HEK293 (cell line): ENCODE results near the gene WDR6.

Experiments
- ZBTB8A ChIP-seq: fragments of 450-650 bp; formaldehyde crosslinking; IDR thresholded peaks from 2 replicates; pipeline ENCODE4 v1.5.1; 2016; ENCODE audit warnings: missing biosample characterization, missing genetic modification characterization
- ZFP37 ChIP-seq: fragments of 450-650 bp; formaldehyde crosslinking; IDR thresholded peaks from 2 replicates; pipeline ENCODE4 v1.5.1; 2016; ENCODE audit warnings: missing biosample characterization, missing genetic modification characterization
- ZNF404 ChIP-seq: fragments of 450-650 bp; formaldehyde crosslinking; IDR thresholded peaks from 2 replicates; pipeline ENCODE4 v1.5.1; 2017; ENCODE audit warnings: missing biosample characterization, missing genetic modification characterization
- ZNF416 ChIP-seq: fragments of 450-650 bp; formaldehyde crosslinking; IDR thresholded peaks from 2 replicates; pipeline ENCODE4 v1.5.1; 2016; ENCODE audit warnings: missing biosample characterization, missing genetic modification characterization
- ZNF549 ChIP-seq: fragments of 450-650 bp; IDR thresholded peaks from 2 replicates; pipeline ENCODE4 v1.5.1; 2018; ENCODE audit warnings: missing biosample characterization, missing genetic modification characterization, mild to moderate bottlenecking, inconsistent platforms, moderate library complexity
- ZNF561 ChIP-seq: fragments of 450-650 bp; IDR thresholded peaks from 2 replicates; pipeline ENCODE4 v1.5.1; 2018; ENCODE audit warnings: missing biosample characterization, missing genetic modification characterization, borderline replicate concordance
- ZNF623 ChIP-seq: fragments of 450-650 bp; formaldehyde crosslinking; IDR thresholded peaks from 2 replicates; pipeline ENCODE4 v1.5.1; 2016; ENCODE audit warnings: missing biosample characterization, missing genetic modification characterization
- ZNF670 ChIP-seq: fragments of 450-650 bp; formaldehyde crosslinking; IDR thresholded peaks from 2 replicates; pipeline ENCODE4 v1.5.1; 2016; ENCODE audit warnings: missing biosample characterization, missing genetic modification characterization, low read depth
- ZNF791 ChIP-seq: fragments of 450-650 bp; formaldehyde crosslinking; IDR thresholded peaks from 2 replicates; pipeline ENCODE4 v1.5.1; 2016; ENCODE audit warnings: missing biosample characterization, missing genetic modification characterization
- ZNF792 ChIP-seq: fragments of 450-650 bp; formaldehyde crosslinking; IDR thresholded peaks from 2 replicates; pipeline ENCODE4 v1.5.1; 2016; ENCODE audit warnings: missing biosample characterization, missing genetic modification characterization
- TF ChIP-seq, protein P1 (sequence below): fragments of 450-650 bp; formaldehyde crosslinking; IDR thresholded peaks from 2 replicates; pipeline ENCODE4 v1.5.1; 2016; ENCODE audit warnings: missing biosample characterization, missing genetic modification characterization
- TF ChIP-seq, protein P2 (sequence below): IDR thresholded peaks from 2 replicates; pipeline ENCODE4 v1.6.1; 2011; ENCODE audit warnings: mild to moderate bottlenecking, low read depth, low read length, borderline replicate concordance

DNA sequence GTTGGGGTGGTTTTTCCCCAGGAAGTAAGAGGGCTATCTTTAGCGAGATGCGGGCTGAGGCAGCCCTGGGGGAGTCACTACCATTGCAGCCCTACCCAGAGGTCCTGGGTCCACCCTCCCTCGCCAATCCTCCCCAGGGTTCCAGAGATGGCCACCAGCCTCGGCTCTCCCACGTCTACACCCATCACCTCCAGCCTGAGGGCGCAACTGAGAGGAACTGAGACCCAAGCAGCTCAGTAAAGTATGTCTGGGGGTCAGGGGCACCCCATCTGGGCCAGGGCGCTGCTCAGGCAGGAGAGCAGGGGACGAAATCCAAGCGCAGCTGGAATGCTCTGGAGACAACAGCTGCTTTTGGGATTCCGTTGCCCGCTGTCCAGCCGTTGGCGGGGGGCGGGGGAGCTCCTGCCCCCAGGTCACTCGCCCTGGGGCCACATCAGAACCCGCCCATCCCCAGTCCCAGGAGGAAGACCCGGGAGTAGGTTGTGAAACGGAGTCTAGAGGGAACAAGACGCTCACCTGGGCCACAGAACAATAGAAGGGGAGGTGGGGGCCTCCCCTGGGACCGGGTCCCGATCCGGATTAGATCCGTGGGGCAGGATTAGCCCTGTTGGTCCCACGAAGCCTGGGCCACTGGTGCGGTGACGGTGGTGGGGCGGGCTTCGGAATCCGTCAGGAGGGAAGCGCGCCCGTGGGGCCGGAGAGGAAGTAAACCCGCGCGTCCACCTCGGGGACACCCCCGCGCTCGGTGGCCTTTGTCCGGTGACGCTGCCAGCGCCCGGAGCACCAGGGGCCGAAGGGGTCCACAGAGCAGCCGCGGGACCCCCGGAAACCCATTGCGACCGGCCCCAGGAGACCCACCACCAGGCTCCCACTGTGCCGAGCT, 13.4 kb downstream of the WDR6 start:
- TF ChIP-seq ZNF791 (no peak), ZFP37 (tag by site-specific recombination) (no peak), ZNF416 (tag by site-specific recombination) (no peak), ZBTB8A (no peak), ZNF404 (tag by site-specific recombination) (no peak), ZNF670 (no peak), ZNF623 (tag by site-specific recombination) (no peak), ZNF792 (tag by site-specific recombination) (no peak), ZNF561 (tag by site-specific recombination) (no peak), ZNF549 (tag by site-specific recombination) (no peak)
- TF ChIP-seq, protein P1, sequence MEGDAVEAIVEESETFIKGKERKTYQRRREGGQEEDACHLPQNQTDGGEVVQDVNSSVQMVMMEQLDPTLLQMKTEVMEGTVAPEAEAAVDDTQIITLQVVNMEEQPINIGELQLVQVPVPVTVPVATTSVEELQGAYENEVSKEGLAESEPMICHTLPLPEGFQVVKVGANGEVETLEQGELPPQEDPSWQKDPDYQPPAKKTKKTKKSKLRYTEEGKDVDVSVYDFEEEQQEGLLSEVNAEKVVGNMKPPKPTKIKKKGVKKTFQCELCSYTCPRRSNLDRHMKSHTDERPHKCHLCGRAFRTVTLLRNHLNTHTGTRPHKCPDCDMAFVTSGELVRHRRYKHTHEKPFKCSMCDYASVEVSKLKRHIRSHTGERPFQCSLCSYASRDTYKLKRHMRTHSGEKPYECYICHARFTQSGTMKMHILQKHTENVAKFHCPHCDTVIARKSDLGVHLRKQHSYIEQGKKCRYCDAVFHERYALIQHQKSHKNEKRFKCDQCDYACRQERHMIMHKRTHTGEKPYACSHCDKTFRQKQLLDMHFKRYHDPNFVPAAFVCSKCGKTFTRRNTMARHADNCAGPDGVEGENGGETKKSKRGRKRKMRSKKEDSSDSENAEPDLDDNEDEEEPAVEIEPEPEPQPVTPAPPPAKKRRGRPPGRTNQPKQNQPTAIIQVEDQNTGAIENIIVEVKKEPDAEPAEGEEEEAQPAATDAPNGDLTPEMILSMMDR (tag by site-specific recombination): no peak
- TF ChIP-seq, protein P2, sequence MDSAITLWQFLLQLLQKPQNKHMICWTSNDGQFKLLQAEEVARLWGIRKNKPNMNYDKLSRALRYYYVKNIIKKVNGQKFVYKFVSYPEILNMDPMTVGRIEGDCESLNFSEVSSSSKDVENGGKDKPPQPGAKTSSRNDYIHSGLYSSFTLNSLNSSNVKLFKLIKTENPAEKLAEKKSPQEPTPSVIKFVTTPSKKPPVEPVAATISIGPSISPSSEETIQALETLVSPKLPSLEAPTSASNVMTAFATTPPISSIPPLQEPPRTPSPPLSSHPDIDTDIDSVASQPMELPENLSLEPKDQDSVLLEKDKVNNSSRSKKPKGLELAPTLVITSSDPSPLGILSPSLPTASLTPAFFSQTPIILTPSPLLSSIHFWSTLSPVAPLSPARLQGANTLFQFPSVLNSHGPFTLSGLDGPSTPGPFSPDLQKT: no peak
